AG09319 (cell line): Measurements from ENCODE around the gene NEUROG2.
"Not testable (repeated sequence)": the region's sequence is repeated elsewhere in the genome, so short reads cannot be mapped to it uniquely, and the experiment has no call there.

Source experiments
- DNase-seq: peaks from one replicate; pipeline ENCODE4 v3.0.0-alpha.2; 2010; ENCODE audit warnings: low read depth; ENCODE audit errors: extremely low read depth
- CTCF ChIP-seq: IDR thresholded peaks from 2 replicates; pipeline ENCODE4 v1.5.1; 2011; ENCODE audit warnings: low read depth, mild to moderate bottlenecking, inconsistent platforms, low read length, moderate library complexity

Gene NEUROG2

GRCh38 chr4:112509243-112510141 is 6.5 kb downstream of the NEUROG2 start:
- DNase-seq, result no peak
- TF ChIP-seq CTCF, result no peak

- TF ChIP-seq CTCF, result no peak
- DNase-seq, result no peak
Observed at GRCh38 chr4:112508356-112508755, 7.6 kb downstream of the NEUROG2 start.

- no peak for TF ChIP-seq CTCF
- no peak for DNase-seq
Observed at GRCh38 chr4:112504807-112505206, 11.2 kb downstream of the NEUROG2 start.

DNA sequence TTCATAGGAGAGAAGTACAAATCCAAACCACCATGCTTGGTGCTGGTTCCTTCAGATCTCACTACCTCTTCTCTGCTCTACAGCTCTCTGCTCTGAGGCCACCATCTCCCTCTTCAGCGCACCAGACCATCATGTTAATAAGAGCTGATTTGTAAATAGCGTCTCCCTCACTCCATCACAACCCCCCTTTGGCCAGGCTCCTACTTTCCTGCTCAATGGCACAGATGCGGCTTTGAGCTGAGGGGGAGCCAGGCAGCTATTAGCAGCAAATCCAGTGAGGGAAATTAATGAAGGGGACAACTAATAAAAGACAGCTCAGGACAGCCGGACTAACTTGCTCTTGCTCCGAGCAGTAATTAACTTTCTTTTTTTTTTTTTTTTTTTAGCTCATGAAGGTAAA is 13.1 kb downstream of the NEUROG2 start:
- no peak for DNase-seq
- no peak for TF ChIP-seq CTCF

GRCh38 chr4:112492321-112492720 is 23.7 kb downstream of the NEUROG2 start:
- DNase-seq, result no peak
- TF ChIP-seq CTCF, result no peak

GRCh38 chr4:112490808-112491207 is 25.2 kb downstream of the NEUROG2 start:
- DNase-seq, result not testable (repeated sequence)

GRCh38 chr4:112485930-112486329 is 30.1 kb downstream of the NEUROG2 start:
- TF ChIP-seq CTCF, result no peak
- DNase-seq, result no peak

- DNase-seq, result no peak
- no peak for TF ChIP-seq CTCF
Observed at GRCh38 chr4:112473985-112474384, 42.0 kb downstream of the NEUROG2 start.
